ENCODE data around the gene DUXA.
"Not testable (repeated sequence)": the region's sequence is repeated elsewhere in the genome, so short reads cannot be mapped to it uniquely, and the experiment has no call there.

- TF ChIP-seq POLR2A (IDR thresholded peaks at IDR 0.05) = not testable (repeated sequence)
- TF ChIP-seq, protein P1, sequence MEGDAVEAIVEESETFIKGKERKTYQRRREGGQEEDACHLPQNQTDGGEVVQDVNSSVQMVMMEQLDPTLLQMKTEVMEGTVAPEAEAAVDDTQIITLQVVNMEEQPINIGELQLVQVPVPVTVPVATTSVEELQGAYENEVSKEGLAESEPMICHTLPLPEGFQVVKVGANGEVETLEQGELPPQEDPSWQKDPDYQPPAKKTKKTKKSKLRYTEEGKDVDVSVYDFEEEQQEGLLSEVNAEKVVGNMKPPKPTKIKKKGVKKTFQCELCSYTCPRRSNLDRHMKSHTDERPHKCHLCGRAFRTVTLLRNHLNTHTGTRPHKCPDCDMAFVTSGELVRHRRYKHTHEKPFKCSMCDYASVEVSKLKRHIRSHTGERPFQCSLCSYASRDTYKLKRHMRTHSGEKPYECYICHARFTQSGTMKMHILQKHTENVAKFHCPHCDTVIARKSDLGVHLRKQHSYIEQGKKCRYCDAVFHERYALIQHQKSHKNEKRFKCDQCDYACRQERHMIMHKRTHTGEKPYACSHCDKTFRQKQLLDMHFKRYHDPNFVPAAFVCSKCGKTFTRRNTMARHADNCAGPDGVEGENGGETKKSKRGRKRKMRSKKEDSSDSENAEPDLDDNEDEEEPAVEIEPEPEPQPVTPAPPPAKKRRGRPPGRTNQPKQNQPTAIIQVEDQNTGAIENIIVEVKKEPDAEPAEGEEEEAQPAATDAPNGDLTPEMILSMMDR (IDR thresholded peaks at IDR 0.05) = not testable (repeated sequence)
Observed at GRCh38 chr19:57197874-57198273, 30.6 kb upstream of the DUXA start.

Data from uterus (tissue), 2 donors.